Measurements from ENCODE around the gene ARHGAP1.
A peak's percentile ranks its signal among the peaks of the same experiment; 100 is the strongest.
"Not testable (repeated sequence)": the region's sequence is repeated elsewhere in the genome, so short reads cannot be mapped to it uniquely, and the experiment has no call there.

The ARHGAP1 gene

GRCh38 chr11:46722566-46723358 lies 22.3 kb upstream of the ARHGAP1 start:
- Histone ChIP-seq H3K4me1 (ENCODE audit: control insufficient read depth, insufficient read depth, low read length, unreplicated experiment) (peaks cover 8% of the 10 kb centered on the region), H3K27ac (ENCODE audit: low read depth, low read length) (no peak overlapping the region), H3K27me3 (ENCODE audit: insufficient read depth, low read length) (no peaks in the 10 kb centered on the region), H2AFZ (ENCODE audit: low read length, unreplicated experiment) (no peak overlapping the region), H3K79me2 (ENCODE audit: control insufficient read depth, insufficient read depth, low read length, unreplicated experiment) (no peaks in the 10 kb centered on the region), H3K36me3 (ENCODE audit: insufficient read depth, low read length) (no peaks in the 10 kb centered on the region), H3K4me3 (ENCODE audit: low read depth, low read length) (no peak overlapping the region)

DNA sequence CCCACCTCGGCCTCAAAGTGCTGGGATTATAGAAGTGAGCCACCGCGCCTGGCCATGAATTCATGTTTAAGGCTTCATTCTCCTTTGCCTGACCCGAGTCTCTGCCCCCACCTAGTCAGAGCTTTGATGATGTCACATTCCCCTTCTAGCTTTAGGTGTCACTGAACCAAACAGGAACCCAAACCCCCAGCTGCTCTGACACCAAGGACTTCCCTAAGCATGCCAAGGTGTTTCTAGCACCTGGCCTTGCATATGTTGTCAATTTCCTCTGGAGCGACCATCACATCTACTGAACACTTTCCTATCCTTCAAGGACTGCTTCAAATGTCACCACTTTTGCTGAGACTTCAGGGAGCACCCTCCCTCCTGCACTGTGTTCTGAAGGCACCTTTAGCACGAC lies 20.9 kb upstream of the ARHGAP1 start:
- Histone ChIP-seq H3K4me1 (ENCODE audit: control insufficient read depth, insufficient read depth, low read length, unreplicated experiment) (peaks cover 8% of the 10 kb centered on the region), H3K79me2 (ENCODE audit: control insufficient read depth, insufficient read depth, low read length, unreplicated experiment) (no peaks in the 10 kb centered on the region), H3K4me3 (ENCODE audit: low read depth, low read length) (no peak overlapping the region), H2AFZ (ENCODE audit: low read length, unreplicated experiment) (no peak overlapping the region), H3K27ac (ENCODE audit: low read depth, low read length) (no peak overlapping the region), H3K27me3 (ENCODE audit: insufficient read depth, low read length) (no peaks in the 10 kb centered on the region), H3K36me3 (ENCODE audit: insufficient read depth, low read length) (no peaks in the 10 kb centered on the region)

- Histone ChIP-seq H3K36me3 (ENCODE audit: insufficient read depth, low read length) (no peaks in the 10 kb centered on the region), H2AFZ (ENCODE audit: low read length, unreplicated experiment) (no peak overlapping the region), H3K79me2 (ENCODE audit: control insufficient read depth, insufficient read depth, low read length, unreplicated experiment) (no peaks in the 10 kb centered on the region), H3K4me3 (ENCODE audit: low read depth, low read length) (no peak overlapping the region), H3K27me3 (ENCODE audit: insufficient read depth, low read length) (no peaks in the 10 kb centered on the region), H3K27ac (ENCODE audit: low read depth, low read length) (no peak overlapping the region), H3K4me1 (ENCODE audit: control insufficient read depth, insufficient read depth, low read length, unreplicated experiment) (peaks cover 12% of the 10 kb centered on the region)
Observed at GRCh38 chr11:46719543-46720218, 19.3 kb upstream of the ARHGAP1 start.

- Histone ChIP-seq H3K4me1 (ENCODE audit: control insufficient read depth, insufficient read depth, low read length, unreplicated experiment) (peaks cover 17% of the 10 kb centered on the region), H3K27me3 (ENCODE audit: insufficient read depth, low read length) (no peaks in the 10 kb centered on the region), H3K27ac (ENCODE audit: low read depth, low read length) (no peak within 1 kb of the TSS; the same call in 1 of the 2 replicates), H2AFZ (ENCODE audit: low read length, unreplicated experiment) (peak within 1 kb of the TSS; percentile 70), H3K4me3 (ENCODE audit: low read depth, low read length) (no peak within 1 kb of the TSS), H3K79me2 (ENCODE audit: control insufficient read depth, insufficient read depth, low read length, unreplicated experiment) (no peaks in the 10 kb centered on the region), H3K36me3 (ENCODE audit: insufficient read depth, low read length) (no peaks in the 10 kb centered on the region)
Observed at GRCh38 chr11:46719048-46719542, 18.7 kb upstream of the ARHGAP1 start, which contains the start of gene F2. TSS of gene F2 (plus strand) at chr11:46719213. CDS start at chr11:46719236, 23 bp downstream.

- Histone ChIP-seq H3K27ac (ENCODE audit: low read depth, low read length) (no peak overlapping the region; the same call in 1 of the 2 replicates), H3K4me1 (ENCODE audit: control insufficient read depth, insufficient read depth, low read length, unreplicated experiment) (peaks cover 20% of the 10 kb centered on the region), H3K36me3 (ENCODE audit: insufficient read depth, low read length) (no peaks in the 10 kb centered on the region), H3K79me2 (ENCODE audit: control insufficient read depth, insufficient read depth, low read length, unreplicated experiment) (no peaks in the 10 kb centered on the region), H3K4me3 (ENCODE audit: low read depth, low read length) (no peak overlapping the region), H3K27me3 (ENCODE audit: insufficient read depth, low read length) (no peaks in the 10 kb centered on the region), H2AFZ (ENCODE audit: low read length, unreplicated experiment) (peak overlapping the region; percentile 70)
Observed at GRCh38 chr11:46718155-46719019, 18.0 kb upstream of the ARHGAP1 start.

DNA sequence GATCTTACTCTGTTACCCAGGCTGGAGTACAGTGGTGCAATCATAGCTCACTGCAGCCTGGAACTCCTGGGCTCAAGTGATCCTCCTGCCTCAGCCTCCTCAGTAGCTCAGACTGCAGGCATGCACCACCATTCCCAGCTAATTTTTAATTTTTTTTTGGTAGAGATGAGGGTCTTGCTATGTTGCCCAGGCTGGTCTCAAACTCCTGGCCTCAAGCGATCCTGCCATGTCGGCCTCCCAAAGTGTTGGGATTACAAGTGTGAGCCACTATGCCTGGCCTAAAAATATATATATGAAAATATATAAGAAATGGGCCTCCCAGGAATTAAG lies 17.4 kb upstream of the ARHGAP1 start:
- H2AFZ ChIP-seq (ENCODE audit: low read length, unreplicated experiment), result peak overlapping the region; percentile 70
- H3K36me3 ChIP-seq (ENCODE audit: insufficient read depth, low read length); H3K27me3 ChIP-seq (ENCODE audit: insufficient read depth, low read length); H3K27ac ChIP-seq (ENCODE audit: low read depth, low read length); H3K4me3 ChIP-seq (ENCODE audit: low read depth, low read length); H3K79me2 ChIP-seq (ENCODE audit: control insufficient read depth, insufficient read depth, low read length, unreplicated experiment): not testable (repeated sequence)
- H3K4me1 ChIP-seq (ENCODE audit: control insufficient read depth, insufficient read depth, low read length, unreplicated experiment), result peaks cover 20% of the 10 kb centered on the region

- H3K4me3 ChIP-seq (ENCODE audit: low read depth, low read length), result no peak overlapping the region
- no peak overlapping the region for H2AFZ ChIP-seq (ENCODE audit: low read length, unreplicated experiment)
- H3K4me1 ChIP-seq (ENCODE audit: control insufficient read depth, insufficient read depth, low read length, unreplicated experiment), result peaks cover 25% of the 10 kb centered on the region
- H3K27ac ChIP-seq (ENCODE audit: low read depth, low read length), result no peak overlapping the region
- H3K36me3 ChIP-seq (ENCODE audit: insufficient read depth, low read length), result no peaks in the 10 kb centered on the region
- no peaks in the 10 kb centered on the region for H3K27me3 ChIP-seq (ENCODE audit: insufficient read depth, low read length)
- H3K79me2 ChIP-seq (ENCODE audit: control insufficient read depth, insufficient read depth, low read length, unreplicated experiment), result no peaks in the 10 kb centered on the region
Observed at GRCh38 chr11:46712874-46713576, 12.6 kb upstream of the ARHGAP1 start.

DNA sequence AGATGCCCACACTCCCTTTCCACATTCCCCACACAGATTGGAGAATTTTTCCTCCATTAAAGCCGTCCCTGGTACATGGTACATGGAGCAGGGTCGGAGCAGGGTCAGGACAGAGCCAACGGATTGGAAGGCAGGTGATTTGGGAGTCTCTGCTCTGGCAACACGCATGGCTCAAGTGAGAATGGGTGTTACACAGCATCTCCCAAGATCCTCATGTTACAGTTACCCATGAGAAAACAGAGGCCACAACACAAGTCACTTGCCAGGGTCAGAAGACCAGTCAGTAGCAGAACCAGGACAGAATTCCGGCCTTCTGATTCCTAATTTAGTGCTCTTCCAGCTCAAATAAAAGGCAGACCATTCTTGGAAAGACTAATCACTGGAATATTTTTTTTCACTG lies 10.9 kb upstream of the ARHGAP1 start:
- H3K4me1 ChIP-seq (ENCODE audit: control insufficient read depth, insufficient read depth, low read length, unreplicated experiment), result peaks cover 24% of the 10 kb centered on the region
- no peaks in the 10 kb centered on the region for H3K79me2 ChIP-seq (ENCODE audit: control insufficient read depth, insufficient read depth, low read length, unreplicated experiment)
- no peaks in the 10 kb centered on the region for H3K36me3 ChIP-seq (ENCODE audit: insufficient read depth, low read length)
- H3K4me3 ChIP-seq (ENCODE audit: low read depth, low read length), result no peak overlapping the region
- no peaks in the 10 kb centered on the region for H3K27me3 ChIP-seq (ENCODE audit: insufficient read depth, low read length)
- H2AFZ ChIP-seq (ENCODE audit: low read length, unreplicated experiment), result peak overlapping the region; percentile 82
- peak overlapping the region; percentile 85 for H3K27ac ChIP-seq (ENCODE audit: low read depth, low read length)

GRCh38 chr11:46710821-46711269 lies 10.4 kb upstream of the ARHGAP1 start:
- peak overlapping the region; percentile 82 for H2AFZ ChIP-seq (ENCODE audit: low read length, unreplicated experiment)
- H3K27me3 ChIP-seq (ENCODE audit: insufficient read depth, low read length), result no peaks in the 10 kb centered on the region
- peak overlapping the region; percentile 85 for H3K27ac ChIP-seq (ENCODE audit: low read depth, low read length)
- H3K36me3 ChIP-seq (ENCODE audit: insufficient read depth, low read length), result no peaks in the 10 kb centered on the region
- H3K4me3 ChIP-seq (ENCODE audit: low read depth, low read length), result no peak overlapping the region
- H3K79me2 ChIP-seq (ENCODE audit: control insufficient read depth, insufficient read depth, low read length, unreplicated experiment), result no peaks in the 10 kb centered on the region
- H3K4me1 ChIP-seq (ENCODE audit: control insufficient read depth, insufficient read depth, low read length, unreplicated experiment), result peaks cover 24% of the 10 kb centered on the region

GRCh38 chr11:46709351-46709750 lies 8.9 kb upstream of the ARHGAP1 start:
- not testable (repeated sequence) for H2AFZ ChIP-seq (ENCODE audit: low read length, unreplicated experiment); H3K36me3 ChIP-seq (ENCODE audit: insufficient read depth, low read length); H3K79me2 ChIP-seq (ENCODE audit: control insufficient read depth, insufficient read depth, low read length, unreplicated experiment); H3K27me3 ChIP-seq (ENCODE audit: insufficient read depth, low read length); H3K27ac ChIP-seq (ENCODE audit: low read depth, low read length); H3K4me3 ChIP-seq (ENCODE audit: low read depth, low read length)
- H3K4me1 ChIP-seq (ENCODE audit: control insufficient read depth, insufficient read depth, low read length, unreplicated experiment), result peaks cover 17% of the 10 kb centered on the region
